Endothelial cell of umbilical vein (primary cell): Measurements from ENCODE around the gene FREM1. TPM values are rescaled to one million over a fixed set of nuclear protein-coding genes. Genes with fewer than 3 reads are reported as not detected.

Source experiments
- BruUV-seq: library from RNA; stranded (reverse); fragments of 400-500 nt; replicated peaks from 2 replicates; lab custom pipeline; 2021; lab: Mats Ljungman, UMichigan
- CTCF ChIA-PET: fragments of 300-600, 350-600 bp; sonication (Branson Sonifier 250); formaldehyde crosslinking; loops from one replicate; lab custom pipeline; 2021; ENCODE audit warnings: antibody characterized with exemption, inconsistent platforms; lab: Charles Lee
- POLR2A ChIA-PET: fragments of 300-600, 350-600 bp; sonication (Branson Sonifier 250); formaldehyde crosslinking; loops from one replicate; lab custom pipeline; 2021; ENCODE audit warnings: antibody characterized with exemption, inconsistent platforms; lab: Charles Lee
- DNase-seq: peaks from one replicate; pipeline ENCODE4 v3.0.0-alpha.2; 2011; ENCODE audit warnings: low read depth, low spot score
- FAIRE-seq: peaks from 2 replicates; lab custom pipeline; 2011; peaks lifted over from hg19 to GRCh38; lab: Jason Lieb, UNC
- H2AFZ ChIP-seq: 2 replicates; pipeline ENCODE4 v1.6.0; 2012; ENCODE audit warnings: low read depth, low read length, control low read depth, inconsistent platforms
- H3K27ac ChIP-seq: 2 replicates; pipeline ENCODE4 v1.5.1; 2011; ENCODE audit warnings: low read depth, mild to moderate bottlenecking, control low read depth, low read length, moderate library complexity; ENCODE audit not compliant: insufficient read depth
- H3K27me3 ChIP-seq, 2 experiments: 2 replicates each; pipeline versions ENCODE4 v1.6.0 to v1.6.1; 2011; ENCODE audit warnings: low read length in 2 of 2, mixed read lengths in 1 of 2; ENCODE audit not compliant: control insufficient read depth in 2 of 2, insufficient read depth in 2 of 2
- H3K36me3 ChIP-seq, 2 experiments: 2 replicates in 1 of 2; 3 replicates in 1 of 2; pipeline ENCODE4 v1.5.1; 2011; ENCODE audit warnings: low read length in 2 of 2, mild to moderate bottlenecking in 1 of 2, moderate library complexity in 1 of 2; ENCODE audit not compliant: control insufficient read depth in 2 of 2, insufficient read depth in 2 of 2; ENCODE audit errors: extremely low read depth in 1 of 2
- H3K4me1 ChIP-seq: 3 replicates; pipeline ENCODE4 v1.5.1; 2011; ENCODE audit warnings: mild to moderate bottlenecking, low read length; ENCODE audit not compliant: control insufficient read depth, insufficient read depth; ENCODE audit errors: extremely low read depth
- H3K4me2 ChIP-seq: 2 replicates; pipeline ENCODE4 v1.6.1; 2011; ENCODE audit warnings: low read length, control low read depth, mixed read lengths; ENCODE audit not compliant: insufficient read depth
- H3K4me3 ChIP-seq, 3 experiments: fragments of 200-600 bp in 1 of 3; sonication (generic), shearing (Covaris generic) in 1 of 3; replicated peaks in 1 of 3; 2 replicates each; pipeline ENCODE4 v1.5.1; 2011 to 2016; ENCODE audit warnings: control low read depth in 3 of 3, low read length in 3 of 3, mild to moderate bottlenecking in 2 of 3, inconsistent platforms in 1 of 3, low read depth in 1 of 3, moderate library complexity in 1 of 3; ENCODE audit not compliant: insufficient read depth in 1 of 3
- H3K79me2 ChIP-seq: 2 replicates; pipeline ENCODE4 v1.6.0; 2012; ENCODE audit warnings: low read length, inconsistent platforms; ENCODE audit not compliant: control insufficient read depth, insufficient read depth
- H3K9ac ChIP-seq: replicated peaks from 2 replicates; pipeline ENCODE3; 2011; ENCODE audit warnings: low read length, control low read depth; ENCODE audit not compliant: insufficient read depth; ENCODE audit errors: extremely low read depth
- H3K9me1 ChIP-seq: replicated peaks from 3 replicates; pipeline ENCODE4 v1.6.0; 2011; ENCODE audit warnings: mild to moderate bottlenecking, low read length; ENCODE audit not compliant: control insufficient read depth, insufficient read depth; ENCODE audit errors: extremely low read depth
- H3K9me3 ChIP-seq: replicated peaks from 2 replicates; pipeline ENCODE4 v1.5.1; 2012; ENCODE audit warnings: low read length, inconsistent platforms; ENCODE audit not compliant: control insufficient read depth, insufficient read depth
- H4K20me1 ChIP-seq: replicated peaks from 2 replicates; pipeline ENCODE3; 2011; ENCODE audit warnings: mild to moderate bottlenecking, low read length; ENCODE audit not compliant: control insufficient read depth, insufficient read depth; ENCODE audit errors: extremely low read depth
- CTCF ChIP-seq, 2 donors: IDR thresholded peaks; 1 replicate in 1 of 2; 2 replicates in 1 of 2; pipeline ENCODE4 v1.5.1; 2011; ENCODE audit warnings: low read length in 2 of 2, mild to moderate bottlenecking in 2 of 2, moderate library complexity in 2 of 2, control low read depth in 1 of 2, inconsistent platforms in 1 of 2, low read depth in 1 of 2; ENCODE audit not compliant: insufficient read depth in 1 of 2; ENCODE audit errors: extremely low read depth in 1 of 2
- EZH2 ChIP-seq: IDR thresholded peaks from 2 replicates; pipeline ENCODE4 v1.6.1; 2012; ENCODE audit warnings: borderline replicate concordance, low read depth, mild to moderate bottlenecking, moderate library complexity, low read length, inconsistent platforms; ENCODE audit not compliant: severe bottlenecking
- FOS ChIP-seq: IDR thresholded peaks from 2 replicates; pipeline ENCODE4 v1.6.1; 2011; ENCODE audit warnings: mild to moderate bottlenecking, low read length, moderate library complexity, borderline replicate concordance; ENCODE audit not compliant: insufficient read depth
- GATA2 ChIP-seq: IDR thresholded peaks from 2 replicates; pipeline ENCODE4 v1.7.0; 2011; ENCODE audit warnings: low read depth, mild to moderate bottlenecking, moderate library complexity, mixed read lengths, low read length; ENCODE audit not compliant: insufficient read length, insufficient read depth
- JUN ChIP-seq: IDR thresholded peaks from 2 replicates; pipeline ENCODE4 v1.6.1; 2011; ENCODE audit warnings: borderline replicate concordance, low read depth; ENCODE audit not compliant: insufficient read length, insufficient read depth
- MAX ChIP-seq: IDR thresholded peaks from 2 replicates; pipeline ENCODE4 v1.6.1; 2011; ENCODE audit not compliant: insufficient read depth, insufficient read length
- MYC ChIP-seq: IDR thresholded peaks from one replicate; pipeline ENCODE4 v1.6.1; 2011; ENCODE audit warnings: mild to moderate bottlenecking, low read depth, low read length
- POLR2A ChIP-seq: IDR thresholded peaks from 2 replicates; pipeline ENCODE4 v1.6.1; 2012; ENCODE audit warnings: low read depth, mild to moderate bottlenecking, control low read depth, low read length
- POLR2AphosphoS5 ChIP-seq: IDR thresholded peaks from 2 replicates; pipeline ENCODE4 v1.6.1; 2012; ENCODE audit warnings: low read depth, mild to moderate bottlenecking, control low read depth, low read length, moderate library complexity; ENCODE audit not compliant: insufficient read depth
- dilution Hi-C: fragments of 300-500 bp; cut with MboI; formaldehyde crosslinking; loops from one replicate; pipeline ENCODE4 v1.15.0; 2019; ENCODE audit warnings: low sequenced_read_pairs; ENCODE audit not compliant: extremely low pct_ligation_motif_present
- intact Hi-C: fragments of 100-400 bp; cut with micrococcal nuclease; formaldehyde crosslinking; loops from one replicate; pipeline ENCODE4 v1.10.0; 2022
- polyA plus RNA-seq, 4 experiments: library from polyadenylated mRNA; depleted of rRNA in 3 of 4; stranded (reverse) in 3 of 4; unstranded in 1 of 4; fragments of >200 nt; gene quantifications; 2 replicates each; pipeline versions ENCODE4 v1.2.1 to v1.2.3, GENCODE V29; 2011 to 2012; ENCODE audit warnings: missing spikeins in 1 of 4
- total RNA-seq: library from RNA; stranded (reverse); gene quantifications from 2 replicates; pipeline ENCODE4 v1.2.3, GENCODE V29; 2021

Gene FREM1
- total and polyA plus RNA-seq, 2 donors (not counting 3 experiments of a cell fraction or from before 2014, with no cell fraction given) = 0.10 to 0.29 TPM

GRCh38 chr9:14937216-14937615, 27.0 kb upstream of the FREM1 start:
- BruUV-seq = no TSS peak
- Histone ChIP-seq H3K27ac (no peak overlapping the region), H3K36me3 (no peaks in the 10 kb centered on the region), H3K9ac (no peak overlapping the region), H3K4me1 (no peaks in the 10 kb centered on the region), H3K4me3 (no peak overlapping the region), H2AFZ (no peak overlapping the region), H3K27me3 (no peaks in the 10 kb centered on the region), H3K9me1 (no peaks in the 10 kb centered on the region), H3K4me2 (no peak overlapping the region), H3K9me3 (no peaks in the 10 kb centered on the region), H3K79me2 (no peaks in the 10 kb centered on the region), H4K20me1 (no peaks in the 10 kb centered on the region)
- TF ChIP-seq MAX (no peak), JUN (no peak), POLR2AphosphoS5 (no peak), POLR2A (no peak), FOS (no peak), CTCF (IDR thresholded peaks at IDR 0.05; ENCODE audit: extremely low read depth in 1 of 2, insufficient read depth in 1 of 2, low read depth in 1 of 2, low read length in 2 of 2) (no peak), MYC (no peak), EZH2 (no peak), GATA2 (no peak)
- FAIRE-seq (no peak), DNase-seq (no peak)
- ChIA-PET POLR2A (no interaction called here), CTCF (no interaction called here)
- intact Hi-C loops = no loop called here
- dilution Hi-C loops = no loop called here
